GM04503 (cell line): ENCODE data around the gene RAPGEF5.
"Not testable (repeated sequence)": the region's sequence is repeated elsewhere in the genome, so short reads cannot be mapped to it uniquely, and the experiment has no call there.

Source experiments
- DNase-seq: peaks from one replicate; pipeline ENCODE4 v3.0.0-alpha.2; 2012; ENCODE audit warnings: low read depth

Gene RAPGEF5

DNA sequence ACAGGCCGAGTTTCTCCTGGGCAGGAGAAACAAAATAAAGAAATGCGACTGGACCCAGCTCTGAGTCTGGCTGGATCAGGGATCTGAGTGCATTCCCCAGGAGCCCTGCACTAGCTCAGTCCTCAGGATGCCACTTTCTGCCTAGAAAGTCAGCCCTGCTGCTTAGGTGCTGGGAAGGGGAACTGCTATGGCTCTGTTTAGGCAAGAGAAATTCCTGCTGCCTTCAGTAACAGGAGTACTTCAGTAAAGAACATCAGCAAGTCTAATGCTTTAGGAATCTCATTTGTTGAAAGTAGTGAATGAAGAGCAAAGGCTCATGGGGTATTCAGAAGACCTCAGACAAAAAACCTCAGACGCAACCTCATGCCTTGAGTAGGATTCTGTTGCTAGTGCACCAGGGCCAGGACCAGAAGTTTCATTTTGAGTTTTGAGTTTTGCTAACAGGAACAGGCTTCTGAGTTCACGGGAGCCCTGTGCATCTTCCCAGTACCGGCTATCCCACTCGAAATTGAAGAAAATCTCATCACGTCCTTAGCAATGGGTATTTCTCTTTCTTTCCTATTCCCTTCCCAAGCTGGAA, 240.4 kb downstream of the RAPGEF5 start:
- no peak for DNase-seq

- DNase-seq, result no peak
Observed at GRCh38 chr7:22115689-22116088, 241.3 kb downstream of the RAPGEF5 start.

DNA sequence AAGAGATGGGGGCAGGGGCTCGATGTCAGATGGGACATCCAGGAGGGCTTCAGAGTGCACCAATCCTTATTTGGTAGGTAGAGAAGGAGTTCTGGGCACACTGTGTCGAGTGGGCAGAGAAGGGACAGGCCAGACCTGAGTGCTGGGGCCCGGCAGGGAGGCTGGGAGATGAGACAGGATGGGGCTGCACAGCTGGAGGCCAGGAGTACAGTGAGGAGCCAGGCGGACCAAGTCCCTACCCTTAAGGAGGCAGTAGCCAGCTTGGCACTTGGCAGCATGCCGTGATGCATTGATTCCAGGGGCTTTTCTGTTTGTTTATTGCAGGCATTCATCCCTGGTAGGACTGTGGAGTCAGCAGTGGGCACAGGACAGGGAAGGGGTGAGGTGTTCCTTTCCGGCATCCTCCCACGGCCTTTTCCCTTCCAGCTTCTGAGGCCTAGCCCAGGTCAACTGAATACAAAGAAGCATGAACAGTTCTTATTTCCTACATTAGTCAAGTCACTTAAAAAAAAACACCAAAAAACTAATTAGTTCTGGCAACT, 242.4 kb downstream of the RAPGEF5 start:
- DNase-seq, result no peak

DNA sequence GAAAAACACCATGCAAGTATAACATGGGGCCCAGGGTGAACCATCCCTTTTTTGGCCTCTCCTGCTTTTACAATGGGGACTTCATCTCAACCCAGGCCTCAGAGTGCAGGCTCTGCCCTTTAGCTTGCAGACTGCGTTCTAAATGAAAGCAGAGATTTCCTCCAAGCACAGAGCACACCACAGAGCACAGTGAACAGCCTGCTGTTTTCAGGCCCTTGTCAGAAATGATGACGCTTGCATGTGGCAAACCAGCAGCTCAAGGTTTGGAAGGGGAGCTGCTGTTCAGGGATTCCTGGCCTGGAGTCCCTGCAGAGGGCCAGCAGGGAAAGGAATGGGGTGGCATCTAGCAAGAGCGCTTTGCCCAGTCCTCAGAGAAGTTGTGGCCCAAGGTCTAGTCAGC, 243.9 kb downstream of the RAPGEF5 start:
- DNase-seq, result no peak

DNA sequence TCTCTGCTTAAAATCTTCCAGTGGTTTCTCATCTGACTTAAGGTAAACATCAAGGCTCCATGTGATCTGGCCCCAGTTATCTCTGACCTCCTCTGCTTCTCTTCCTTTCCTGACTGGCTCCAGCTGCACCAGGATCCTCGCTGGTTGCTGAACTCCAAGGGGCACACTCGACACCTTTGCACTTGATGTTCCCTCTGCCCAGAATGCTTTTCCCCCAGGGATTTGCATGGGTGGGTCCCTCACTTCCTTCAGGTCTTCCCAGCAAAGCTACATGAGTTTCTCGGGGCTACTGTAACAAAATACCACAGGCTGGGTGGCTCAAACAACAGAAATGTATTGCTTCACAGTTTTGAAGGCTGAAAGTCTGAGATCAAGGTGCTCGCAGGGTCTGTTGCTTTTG, 245.3 kb downstream of the RAPGEF5 start:
- no peak for DNase-seq

GRCh38 chr7:22110881-22111280, 246.1 kb downstream of the RAPGEF5 start:
- no peak for DNase-seq

GRCh38 chr7:22110227-22110839, 246.6 kb downstream of the RAPGEF5 start:
- peak; percentile 42 for DNase-seq

DNA sequence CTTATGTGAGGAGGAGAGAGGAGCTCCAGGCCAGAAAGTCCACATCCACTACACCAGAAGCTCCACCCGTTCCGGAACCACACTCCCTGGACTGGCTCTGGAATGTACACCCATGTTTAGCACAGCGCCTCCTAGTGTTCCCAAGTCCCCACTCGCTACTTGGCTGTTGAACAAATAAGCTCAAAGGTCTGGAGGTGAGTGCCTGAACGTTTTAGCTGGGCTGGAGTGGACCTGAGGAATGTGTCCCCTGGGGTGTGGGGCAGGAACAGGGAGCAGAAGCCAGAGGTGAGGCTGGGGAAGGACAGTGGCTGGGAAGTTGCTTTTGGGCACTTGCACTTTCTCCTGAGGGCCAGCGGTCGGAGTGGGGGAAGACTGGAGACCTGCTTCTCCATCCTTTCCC, 247.2 kb downstream of the RAPGEF5 start:
- no peak for DNase-seq

- DNase-seq, result no peak
Observed at GRCh38 chr7:22108151-22108845, 248.7 kb downstream of the RAPGEF5 start.

- DNase-seq, result no peak
Observed at GRCh38 chr7:22105550-22105949, 251.4 kb downstream of the RAPGEF5 start.

GRCh38 chr7:22094413-22095342, 262.3 kb downstream of the RAPGEF5 start:
- peak; percentile 61 for DNase-seq

DNA sequence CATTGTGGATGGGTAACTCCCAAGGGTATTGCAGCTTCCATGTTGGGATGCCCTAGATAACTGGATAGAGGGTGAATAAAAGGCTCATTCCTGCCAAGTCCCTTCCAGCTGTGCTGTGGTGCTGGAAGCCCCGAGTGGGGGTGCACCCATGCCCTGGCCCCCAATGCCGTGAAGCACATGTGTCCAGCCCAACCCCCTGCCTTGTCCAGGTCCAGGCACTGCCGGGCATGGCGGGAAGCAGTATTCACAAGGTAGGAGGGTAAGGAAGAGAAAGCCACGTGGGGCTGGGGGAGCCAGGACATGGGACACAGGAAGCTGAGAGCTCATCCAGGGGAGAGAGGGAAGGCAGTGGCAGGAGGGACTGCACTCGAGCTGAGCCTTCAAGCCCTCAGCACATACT, 263.0 kb downstream of the RAPGEF5 start:
- DNase-seq, result no peak

DNA sequence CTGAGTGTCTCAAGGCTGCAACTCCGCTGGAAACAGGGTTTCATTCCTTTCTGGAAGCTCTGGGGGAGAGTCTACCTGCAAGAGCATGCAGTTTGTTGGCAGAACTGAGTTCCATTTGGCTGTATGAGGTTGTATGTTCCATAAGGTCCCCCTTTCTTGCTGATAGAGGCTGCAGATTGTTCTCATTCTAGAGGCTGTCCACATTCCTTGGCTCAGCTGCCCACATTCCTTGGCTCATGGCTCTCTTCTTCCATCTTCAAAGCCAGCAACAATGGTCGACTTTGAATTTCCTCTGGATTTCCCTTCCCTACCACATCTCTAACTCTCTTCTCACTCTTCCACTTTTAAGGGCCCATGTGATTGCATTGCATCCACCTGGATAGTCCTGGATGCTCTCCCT, 264.0 kb downstream of the RAPGEF5 start:
- DNase-seq, result no peak

DNA sequence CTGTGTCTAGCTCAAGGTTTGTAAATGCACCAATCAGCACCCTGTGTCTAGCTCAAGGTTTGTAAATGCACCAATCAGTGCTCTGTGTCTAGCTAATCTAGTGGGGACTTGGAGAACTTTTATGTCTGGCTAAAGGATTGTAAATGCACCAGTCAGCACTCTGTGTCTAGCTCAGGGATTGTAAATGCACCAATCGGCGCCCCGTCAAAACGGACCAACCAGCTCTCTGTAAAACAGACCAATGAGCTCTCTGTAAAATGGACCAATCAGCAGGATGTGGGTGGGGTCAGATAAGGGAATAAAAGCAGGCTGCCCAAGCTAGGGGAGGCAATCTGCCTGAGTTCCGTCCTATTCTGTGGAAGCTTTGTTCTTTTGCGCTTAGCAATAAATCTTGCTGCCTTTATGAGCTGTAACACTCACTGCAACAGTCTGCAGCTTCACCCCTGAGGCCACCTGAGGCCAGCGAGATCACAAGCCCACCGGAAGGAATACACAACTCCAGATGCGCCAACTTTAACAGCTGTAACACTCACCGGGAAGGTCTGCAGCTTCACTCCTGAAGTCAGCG, 265.9 kb downstream of the RAPGEF5 start:
- not testable (repeated sequence) for DNase-seq

DNA sequence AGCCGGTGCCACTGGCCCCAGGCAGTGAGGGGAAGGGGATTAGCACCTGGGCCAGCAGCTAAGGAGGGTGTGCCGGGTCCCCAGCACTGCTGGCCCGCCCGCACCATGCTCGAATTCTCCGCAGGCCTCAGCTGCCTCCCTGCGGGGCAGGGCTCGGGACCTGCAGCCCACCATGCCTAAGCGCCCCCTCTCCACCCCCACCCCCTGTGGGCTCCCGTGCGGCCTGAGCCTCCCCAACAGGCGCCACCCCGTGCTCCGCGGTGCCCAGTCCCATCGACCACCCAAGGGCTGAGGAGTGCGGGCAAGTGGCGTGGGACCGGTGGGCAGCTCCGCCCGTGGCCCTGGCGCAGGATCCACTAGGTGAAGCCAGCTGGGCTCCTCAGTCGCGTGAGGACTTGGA, 266.4 kb downstream of the RAPGEF5 start:
- no peak for DNase-seq

- no peak for DNase-seq
Observed at GRCh38 chr7:22090107-22090506, 266.8 kb downstream of the RAPGEF5 start.

DNA sequence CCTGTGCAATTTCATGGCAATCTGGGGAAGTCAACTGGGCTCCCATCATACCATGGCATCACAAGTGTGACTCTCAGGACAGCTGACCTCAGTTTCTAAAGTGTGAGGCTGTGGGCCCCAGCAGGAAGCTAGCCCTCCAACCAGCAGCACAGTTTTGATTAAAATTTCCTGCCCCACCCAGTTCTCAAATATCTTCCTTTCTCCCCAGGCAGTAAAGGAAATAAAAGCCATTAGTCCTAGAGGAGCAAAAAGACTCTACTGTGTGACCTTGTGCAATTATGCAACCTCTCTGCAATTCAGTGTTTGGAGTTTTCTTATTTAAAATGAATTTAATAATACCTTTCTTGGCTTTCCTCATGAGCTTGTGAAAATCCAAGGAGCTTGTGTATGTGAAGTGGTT, 268.1 kb downstream of the RAPGEF5 start:
- DNase-seq, result no peak

GRCh38 chr7:22087861-22088260, 269.1 kb downstream of the RAPGEF5 start:
- DNase-seq, result no peak

- DNase-seq, result no peak
Observed at GRCh38 chr7:22083704-22084240, 273.2 kb downstream of the RAPGEF5 start.

- DNase-seq, result peak; percentile 21
Observed at GRCh38 chr7:22082886-22083703, 273.9 kb downstream of the RAPGEF5 start.

DNA sequence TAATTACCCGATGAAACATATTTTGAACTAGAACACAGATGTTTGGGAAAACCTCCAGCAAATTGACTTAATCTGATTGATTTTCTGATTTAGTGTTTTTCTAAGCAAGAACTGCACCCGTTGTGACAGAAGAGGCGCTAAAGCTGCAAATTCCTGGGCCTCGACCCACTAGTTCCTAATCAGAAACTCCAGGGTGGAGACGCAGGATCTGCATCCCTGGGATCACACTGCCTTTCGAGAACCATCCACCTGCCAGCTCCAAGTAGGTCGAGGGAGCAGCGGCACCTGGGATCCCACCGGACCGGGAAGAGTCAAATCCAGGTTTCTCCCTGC, 274.4 kb downstream of the RAPGEF5 start:
- no peak for DNase-seq
